Muscle of back (tissue), 13 donors: ENCODE measurements around the gene CCDC196. TPM values are rescaled to one million over a fixed set of nuclear protein-coding genes. Genes with fewer than 3 reads are reported as not detected.
A peak's percentile ranks its signal among the peaks of the same experiment; 100 is the strongest.

Source experiments
- DNase-seq, 3 donors: peaks; one replicate each; pipeline versions ENCODE4 v3.0.0 to v3.0.0-alpha.2; 2013
- long read RNA-seq, 9 donors: transcript quantifications; one replicate each; lab custom pipeline, GENCODE V29; 2026
- polyA plus RNA-seq, 10 donors: library from polyadenylated mRNA; unstranded; fragments of 120-200 nt; gene quantifications; one replicate each; pipeline ENCODE4 v1.2.1, GENCODE V29; 2013; ENCODE audit not compliant: insufficient read length in 10 of 10

The CCDC196 gene, protein sequence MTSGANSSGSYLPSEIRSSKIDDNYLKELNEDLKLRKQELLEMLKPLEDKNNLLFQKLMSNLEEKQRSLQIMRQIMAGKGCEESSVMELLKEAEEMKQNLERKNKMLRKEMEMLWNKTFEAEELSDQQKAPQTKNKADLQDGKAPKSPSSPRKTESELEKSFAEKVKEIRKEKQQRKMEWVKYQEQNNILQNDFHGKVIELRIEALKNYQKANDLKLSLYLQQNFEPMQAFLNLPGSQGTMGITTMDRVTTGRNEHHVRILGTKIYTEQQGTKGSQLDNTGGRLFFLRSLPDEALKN
- under 1 TPM in 1 of 10 donors, not detected in 9; 0.08 TPM for polyA plus RNA-seq
- long read RNA-seq, donor 1 = 0 reads
- long read RNA-seq, donor 2 = 0 reads
- long read RNA-seq, donor 3 = 0 reads
- long read RNA-seq, donor 4 = 0 reads
- long read RNA-seq, donor 5 = 0 reads
- long read RNA-seq, donor 6 = 0 reads
- long read RNA-seq, donor 7 = 0 reads
- long read RNA-seq, donor 8 = 0 reads
- long read RNA-seq, donor 9 = 0 reads

- no peak for DNase-seq
Measured at GRCh38 chr14:66485910-66486421, at the start of gene CCDC196. Gene CCDC196, plus strand, starts transcription at chr14:66486371. Its CDS starts 132 bp downstream, at chr14:66486503.

- DNase-seq = no peak
Measured at GRCh38 chr14:66440801-66441200, 45.4 kb upstream of the CCDC196 start.

GRCh38 chr14:66442953-66443571 is 43.1 kb upstream of the CCDC196 start:
- peak in 2 of 3 donors; percentile 7 to 42 for DNase-seq

DNA sequence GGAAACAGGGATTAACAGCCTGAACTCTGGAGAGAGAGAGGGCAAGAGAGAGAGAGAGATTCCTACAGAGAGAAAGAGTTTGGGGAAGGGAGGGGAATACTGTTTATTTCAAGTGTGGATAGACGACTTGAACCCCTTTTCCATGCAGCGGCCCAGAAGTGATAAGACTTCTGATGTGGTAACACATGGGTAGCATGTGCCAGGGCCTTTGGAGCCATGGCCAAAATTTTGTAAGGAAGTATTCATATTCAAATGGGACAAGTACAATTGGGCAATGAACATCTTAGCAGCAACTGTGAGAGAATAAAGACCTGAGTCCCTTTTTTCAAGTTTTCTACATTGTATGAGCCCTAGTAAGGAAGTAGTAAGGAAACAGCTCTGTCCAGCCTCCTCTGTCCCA is 42.4 kb upstream of the CCDC196 start:
- no peak for DNase-seq

GRCh38 chr14:66444271-66444927 is 41.8 kb upstream of the CCDC196 start:
- DNase-seq = peak; percentile 16 to 71 (median 48)

- no peak for DNase-seq
Measured at GRCh38 chr14:66445936-66446335, 40.2 kb upstream of the CCDC196 start.

DNA sequence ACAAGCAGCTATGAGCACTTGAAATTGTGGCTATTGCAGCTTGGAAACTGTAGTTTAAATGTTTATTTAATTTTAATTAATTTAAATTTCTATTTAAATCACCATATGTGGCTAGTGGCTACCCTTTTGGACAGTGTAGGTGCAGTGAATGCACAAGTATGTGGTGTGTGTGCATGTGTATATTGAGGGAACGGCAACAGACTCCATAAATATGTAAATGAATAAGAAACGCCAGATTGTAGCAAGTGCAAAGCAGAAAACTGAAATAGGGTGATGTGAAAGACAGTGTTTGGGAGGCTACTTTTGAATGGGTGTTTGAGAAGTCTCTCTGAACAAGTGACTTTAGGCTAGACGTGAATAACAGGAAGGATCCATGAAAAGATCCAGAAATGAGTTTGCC is 32.7 kb upstream of the CCDC196 start:
- no peak for DNase-seq

DNA sequence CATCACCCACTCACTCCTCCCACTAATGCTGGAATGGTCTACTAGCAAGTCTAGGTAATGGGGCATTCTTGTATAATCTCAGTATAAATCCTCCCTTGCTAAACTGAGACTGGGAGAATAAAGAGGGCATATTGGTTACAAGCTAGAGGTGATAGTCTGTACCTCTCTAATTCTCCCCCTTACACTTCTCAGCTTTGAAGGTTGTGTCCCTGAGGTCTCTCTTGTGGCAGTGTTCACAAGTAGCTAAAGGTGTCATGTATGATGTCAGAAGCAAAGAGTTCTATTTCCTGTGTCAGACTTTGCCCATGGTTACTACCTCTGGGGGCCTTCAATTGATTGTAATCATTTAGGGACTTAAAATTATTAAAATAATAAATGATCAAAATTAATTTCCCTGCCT is 26.6 kb upstream of the CCDC196 start:
- DNase-seq = no peak

DNA sequence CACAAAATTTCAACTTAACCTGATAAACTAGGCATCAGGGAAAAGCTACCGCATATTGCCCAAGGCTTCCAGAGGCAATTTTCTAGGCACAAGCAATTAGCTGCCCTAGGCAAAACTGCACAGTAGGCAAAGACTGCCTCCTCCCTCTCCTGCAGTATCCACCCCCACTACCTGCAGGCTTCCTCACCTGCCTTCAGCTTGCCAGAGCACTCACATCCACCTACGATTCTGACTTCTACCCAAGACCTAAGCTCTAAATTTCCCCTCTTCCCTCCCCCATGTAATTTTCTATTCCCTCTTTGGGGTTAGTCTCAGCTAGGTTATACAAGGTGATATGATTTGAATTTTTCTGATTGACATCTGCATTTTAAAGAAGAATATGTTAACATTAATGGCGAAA is 21.9 kb upstream of the CCDC196 start:
- no peak for DNase-seq

GRCh38 chr14:66468778-66469367 is 17.3 kb upstream of the CCDC196 start:
- no peak for DNase-seq

DNA sequence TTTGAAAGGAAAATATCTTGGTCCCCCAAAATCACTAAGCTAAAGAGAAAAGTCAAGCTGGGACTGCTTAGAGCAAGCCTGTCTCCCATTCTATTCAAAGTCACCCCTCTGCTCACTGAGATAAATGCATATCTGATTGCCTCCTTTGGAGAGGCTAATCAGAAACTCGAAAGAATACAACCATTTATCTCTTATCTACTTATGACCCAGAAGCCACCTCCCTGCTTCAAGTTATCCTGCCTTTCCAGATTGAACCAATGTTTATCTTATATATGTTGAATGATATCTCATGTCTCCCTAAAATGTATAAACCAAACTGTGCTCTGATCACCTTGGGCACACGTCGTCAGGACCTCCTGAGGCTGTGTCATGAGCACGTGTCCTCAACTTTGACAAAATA is 14.6 kb upstream of the CCDC196 start:
- DNase-seq = no peak

DNA sequence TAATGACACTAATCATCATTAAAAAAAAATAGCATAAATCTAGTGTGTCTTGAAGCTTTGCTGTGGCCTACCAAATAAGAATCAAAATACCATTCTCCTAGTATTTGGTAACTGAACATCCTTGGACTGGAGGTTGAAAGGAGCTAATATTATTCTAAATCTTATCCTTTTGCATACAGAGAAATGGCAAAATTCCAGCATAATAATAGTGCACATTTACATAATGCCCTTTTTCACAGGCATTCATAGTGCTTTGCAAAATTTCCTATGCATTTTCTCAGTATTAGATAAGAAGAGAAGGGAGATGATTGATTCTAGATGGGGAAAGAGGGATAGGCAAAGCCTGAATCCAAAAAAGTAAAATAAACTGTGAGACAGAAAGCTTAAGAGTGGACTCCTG is 13.9 kb upstream of the CCDC196 start:
- no peak for DNase-seq

- no peak for DNase-seq
Measured at GRCh38 chr14:66473223-66473622, 12.9 kb upstream of the CCDC196 start.

GRCh38 chr14:66476964-66477363 is 9.2 kb upstream of the CCDC196 start:
- peak in 1 of 3 donors; percentile 9 for DNase-seq

- no peak for DNase-seq
Measured at GRCh38 chr14:66477567-66477966, 8.6 kb upstream of the CCDC196 start.

DNA sequence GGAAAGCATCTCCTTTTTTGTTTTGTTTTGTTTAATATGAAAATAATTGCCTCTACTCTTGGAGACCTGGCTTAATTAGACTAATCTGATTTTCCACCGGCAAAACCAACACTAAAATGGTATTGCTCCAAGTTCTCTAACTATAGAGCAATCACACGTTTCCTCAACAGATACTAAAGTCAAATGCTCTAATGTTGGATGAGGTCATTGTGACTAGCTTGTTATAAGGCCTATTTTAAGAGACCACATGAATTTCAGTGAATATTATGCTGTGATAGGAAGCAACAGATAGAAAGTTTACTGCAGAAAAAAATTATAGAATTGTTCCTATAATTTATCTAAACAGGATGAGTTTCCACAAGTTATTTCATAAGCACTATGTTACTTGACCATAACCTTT is 3.3 kb upstream of the CCDC196 start:
- DNase-seq = no peak

DNA sequence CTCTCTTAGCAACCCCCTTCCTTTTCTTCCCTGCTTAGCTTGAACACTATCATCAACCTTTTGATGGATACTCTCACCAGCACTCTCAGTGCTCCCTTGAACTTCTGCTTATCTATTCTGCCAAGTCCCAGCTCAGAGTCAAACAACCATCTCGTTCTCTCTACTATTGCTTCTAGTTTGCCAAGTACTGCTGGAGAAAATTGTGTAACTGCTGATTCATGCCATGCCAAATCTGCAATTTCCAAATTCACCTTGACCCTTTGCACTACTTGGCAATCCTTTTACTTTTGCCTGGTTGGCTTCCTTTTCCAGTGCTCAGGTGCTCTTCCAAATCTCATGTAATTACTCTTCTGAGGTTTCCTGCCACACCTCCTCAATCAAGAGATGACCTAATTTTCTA is 2.8 kb upstream of the CCDC196 start:
- no peak for DNase-seq

DNA sequence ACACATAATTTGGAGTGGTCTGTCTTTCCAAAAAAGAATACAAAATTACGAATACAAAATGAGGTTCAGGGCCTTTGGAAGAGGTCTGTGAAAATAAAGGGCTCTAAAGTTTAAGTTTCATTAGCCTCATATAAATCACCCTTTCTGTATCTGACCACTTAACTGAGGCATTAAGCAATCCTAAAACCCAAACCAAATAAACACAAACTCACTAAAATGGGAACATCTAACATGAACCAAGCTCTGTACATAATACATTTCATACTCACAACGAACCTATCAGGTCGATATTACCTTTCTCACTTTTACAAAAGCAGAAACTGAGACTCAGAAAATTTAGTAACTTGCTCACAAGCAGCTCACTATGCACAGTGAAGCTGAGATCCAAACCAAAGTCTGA is 1.1 kb upstream of the CCDC196 start:
- DNase-seq = no peak

DNA sequence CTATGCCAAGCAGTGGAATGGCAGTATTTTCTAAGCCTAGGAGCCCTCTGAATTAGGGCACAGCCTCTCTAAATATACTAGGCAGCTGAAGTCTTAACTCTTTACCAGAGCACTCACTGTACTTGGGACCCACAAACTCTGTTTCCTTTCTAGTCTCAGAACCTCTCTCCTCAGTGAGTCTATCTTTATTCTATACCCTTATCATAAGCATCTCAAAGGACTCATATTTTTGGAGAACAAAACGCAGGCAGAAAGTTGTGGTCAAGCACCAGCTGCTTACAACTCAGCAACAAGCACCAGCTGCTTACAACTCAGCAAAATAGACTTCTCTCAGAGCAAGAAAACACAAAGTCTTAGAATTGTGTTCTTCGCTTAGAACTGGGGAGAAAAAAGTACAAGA is 993 bp downstream of the CCDC196 start:
- no peak for DNase-seq

DNA sequence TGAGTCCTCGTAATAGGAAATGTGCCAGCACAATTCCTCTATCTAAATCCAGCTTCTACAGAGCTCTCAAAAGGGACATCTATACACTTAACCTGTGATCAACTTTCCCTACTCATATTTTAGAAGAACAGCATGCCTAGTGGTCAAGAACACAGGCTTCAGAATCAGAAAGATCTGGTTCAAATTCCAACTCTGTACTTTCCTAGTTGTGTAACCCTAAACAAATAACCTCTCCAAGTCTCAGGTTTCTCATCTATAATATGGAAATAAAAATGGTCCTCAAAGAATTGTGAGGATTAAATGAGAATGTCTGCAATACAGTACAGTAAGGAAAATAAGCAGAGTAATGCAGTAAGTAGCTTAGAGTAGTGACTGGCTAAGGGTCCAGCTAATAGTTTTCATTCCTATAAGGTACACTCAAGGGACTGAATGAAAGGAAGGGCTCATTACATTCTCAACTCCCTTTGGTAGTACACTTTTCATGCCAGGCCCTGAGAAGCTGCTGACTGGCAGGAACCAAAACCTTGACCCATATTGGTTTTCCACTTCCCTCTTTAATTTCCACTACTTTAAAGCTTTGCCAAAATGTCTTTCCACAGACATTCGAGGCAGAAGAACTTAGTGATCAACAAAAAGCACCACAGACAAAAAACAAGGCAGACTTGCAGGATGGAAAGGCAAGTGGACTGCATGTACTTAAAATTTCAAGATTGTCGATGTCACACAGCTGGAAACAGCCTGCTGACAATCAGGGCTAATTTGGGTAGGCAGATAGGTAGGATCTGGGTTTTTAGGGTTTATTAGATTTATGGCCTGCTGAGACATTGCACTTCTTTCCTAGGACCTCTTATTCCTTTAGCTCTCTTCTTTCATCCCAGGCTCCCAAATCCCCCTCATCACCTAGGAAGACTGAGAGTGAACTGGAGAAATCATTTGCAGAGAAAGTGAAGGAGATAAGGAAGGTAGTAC is 4.3 kb downstream of the CCDC196 start:
- DNase-seq = no peak

DNA sequence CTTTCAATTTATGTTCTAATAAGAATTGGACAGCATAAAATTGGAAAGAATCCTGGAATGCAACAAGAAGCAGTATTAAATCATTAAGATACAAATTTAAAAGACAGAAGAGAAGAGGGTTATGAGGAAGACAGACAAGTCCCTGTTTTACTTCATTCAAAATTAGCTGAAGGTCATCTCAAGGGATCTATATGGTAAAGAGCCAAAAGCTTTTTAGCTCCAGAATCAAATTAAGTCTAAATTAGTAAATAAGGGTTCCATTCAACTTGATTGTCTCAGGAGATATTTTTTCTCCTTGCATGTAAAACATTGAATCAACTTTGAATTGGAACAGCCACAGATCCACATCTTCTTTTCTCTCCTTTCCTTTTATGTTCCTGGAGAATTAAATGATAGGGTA is 7.6 kb downstream of the CCDC196 start:
- DNase-seq = no peak
